Measurements from ENCODE around the gene SLC44A2.

Gene SLC44A2

GRCh38 chr19:10683582-10683981 lies 58.2 kb downstream of the SLC44A2 start:
- no peak for DNase-seq

GRCh38 chr19:10685210-10685609 lies 59.9 kb downstream of the SLC44A2 start:
- no peak for DNase-seq

GRCh38 chr19:10686193-10686592 lies 60.8 kb downstream of the SLC44A2 start:
- no peak for DNase-seq

DNA sequence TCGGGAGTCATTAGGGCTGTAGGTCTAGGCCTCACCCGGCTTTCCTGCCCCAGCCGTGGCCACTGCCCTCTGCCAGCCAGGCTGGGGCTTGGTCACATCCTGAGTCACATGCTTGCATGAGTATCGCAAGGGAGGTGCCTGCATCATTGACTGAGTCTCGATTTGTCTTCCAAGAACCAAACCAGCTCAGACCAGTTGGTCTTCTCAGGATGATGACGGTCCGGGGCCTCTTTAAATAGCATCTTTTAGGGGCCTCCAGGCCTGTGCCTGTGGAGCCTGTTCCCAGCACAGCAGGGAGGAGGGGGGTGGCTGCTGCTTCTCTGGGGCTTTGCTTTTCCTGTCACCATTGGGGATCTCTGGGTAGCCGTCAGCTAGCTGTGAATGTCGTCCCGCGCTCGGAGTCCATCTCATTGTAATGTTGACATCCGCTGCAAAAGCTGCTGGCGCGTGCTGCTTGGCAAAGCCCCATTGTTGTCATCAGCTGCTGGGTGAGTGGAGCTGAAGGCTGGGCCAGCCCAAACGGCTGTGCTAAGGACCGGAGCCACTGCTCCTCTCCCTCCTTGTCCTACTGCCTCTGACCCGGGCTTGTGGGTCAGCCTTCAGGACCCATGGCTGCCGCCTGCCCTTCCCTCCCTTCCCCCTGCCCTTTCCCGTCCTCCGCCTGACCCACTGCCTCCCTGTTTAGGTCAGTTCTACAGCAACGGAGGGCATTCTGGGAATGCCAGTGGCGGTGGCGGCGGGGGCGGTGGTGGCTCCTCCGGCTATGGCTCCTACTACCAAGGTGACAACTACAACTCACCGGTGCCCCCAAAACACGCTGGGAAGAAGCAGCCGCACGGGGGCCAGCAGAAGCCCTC lies 61.5 kb downstream of the SLC44A2 start:
- DNase-seq, result no peak

- no peak for DNase-seq
Measured at GRCh38 chr19:10687518-10688288, 62.4 kb downstream of the SLC44A2 start.

- no peak for DNase-seq
Measured at GRCh38 chr19:10688545-10689280, 63.4 kb downstream of the SLC44A2 start.

GRCh38 chr19:10690341-10690781 lies 65.0 kb downstream of the SLC44A2 start:
- DNase-seq, result no peak

DNA sequence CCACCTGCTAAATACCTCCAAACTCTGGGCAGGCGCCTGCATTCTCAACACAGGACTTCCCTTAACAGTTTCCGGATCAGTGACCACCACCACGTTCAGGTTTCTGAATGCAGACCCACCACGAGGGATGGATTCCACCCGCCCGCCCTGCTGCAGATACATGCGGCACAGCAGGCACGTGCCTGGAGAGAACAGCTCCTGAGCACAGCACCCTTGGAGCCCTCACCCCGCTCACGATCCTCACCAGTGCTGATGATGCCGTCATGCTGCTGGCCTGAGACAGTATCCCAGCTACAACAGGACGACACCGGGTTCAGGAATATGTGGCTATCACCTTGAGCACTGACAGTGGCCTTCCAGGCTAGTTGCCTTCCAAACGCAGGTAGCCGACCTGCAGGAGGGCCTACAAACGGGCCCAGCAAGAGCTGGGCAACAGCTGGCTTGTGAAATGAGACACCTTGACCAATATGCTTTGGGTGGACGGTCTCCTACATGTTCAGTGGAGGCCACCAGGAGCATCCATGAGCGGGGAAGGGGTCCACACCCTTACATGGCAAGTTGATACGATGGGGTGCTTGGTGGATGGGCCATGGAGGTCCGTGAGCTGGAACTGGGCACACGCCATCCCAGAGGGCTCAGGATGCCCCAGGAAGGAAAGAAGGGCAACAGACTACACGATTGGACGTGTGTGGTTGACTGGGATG lies 66.0 kb downstream of the SLC44A2 start:
- DNase-seq, result no peak

GRCh38 chr19:10691883-10692282 lies 66.5 kb downstream of the SLC44A2 start:
- no peak for DNase-seq

GRCh38 chr19:10692673-10693264 lies 67.4 kb downstream of the SLC44A2 start:
- no peak for DNase-seq

Measured in stimulated activated CD4-positive, alpha-beta T cell treated with anti-CD3 and anti-CD28 coated beads, Interleukin-15, amount 100 ng/mL, for 24 hours (primary cell).